ENCODE data around the gene SCGB1D1. TPM values are rescaled to one million over a fixed set of nuclear protein-coding genes. Genes with fewer than 3 reads are reported as not detected.

SCGB1D1 gene
- total and polyA plus RNA-seq, 10 of the 15 experiments (the other 5 are each of a cell fraction or from before 2014, with no cell fraction given): not detected

DNA sequence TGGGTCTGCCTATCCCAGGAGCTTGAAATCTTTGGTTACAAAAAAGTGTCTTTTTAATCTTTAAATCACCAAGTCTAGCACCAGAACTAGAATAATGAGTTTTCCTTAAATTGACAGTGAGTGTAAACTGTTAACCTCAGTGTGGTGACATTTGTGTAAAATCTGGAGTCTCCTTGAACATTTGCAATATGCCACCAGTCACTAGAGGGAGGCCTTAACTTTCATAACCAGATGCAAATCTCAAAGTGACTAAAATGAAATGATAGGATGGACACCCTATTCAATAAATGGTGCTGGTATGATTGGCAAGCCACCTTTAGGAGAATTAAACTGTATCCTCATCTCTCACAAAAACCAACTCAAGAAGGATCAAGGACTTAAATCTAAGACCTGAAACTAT, 43.7 kb downstream of the SCGB1D1 start:
- no peak overlapping the region for H3K9ac ChIP-seq (ENCODE audit: control insufficient read depth, insufficient read depth, low read length)
- SMC1A ChIA-PET (ENCODE audit: uncharacterized antibody, unreplicated experiment): interaction anchor here (1.2 to 1.4 kb wide), 2 partner anchors 73 to 75 kb away, joined by 3 to 4 read pairs; no protein-coding TSS in a partner anchor
- H3K4me3 ChIP-seq: no peak overlapping the region
- no peaks in the 10 kb centered on the region for H4K20me1 ChIP-seq (ENCODE audit: control insufficient read depth, insufficient read depth)
- in situ Hi-C loops (cut with MboI) (no loop called here), intact Hi-C loops (cut with micrococcal nuclease; ENCODE audit: unreplicated experiment) (loop anchor here (5.0 kb wide), 1 partner anchor 79 kb away; no protein-coding TSS in a partner anchor)
- no TSS peak for BruUV-seq (replicated peaks)
- TF ChIP-seq EP300 (IDR thresholded peaks at IDR 0.05; ENCODE audit: borderline replicate concordance in 1 of 2, control insufficient read depth in 1 of 2, low read depth in 2 of 2, low read length in 2 of 2) (no peak), ELK1 (IDR thresholded peaks at IDR 0.05; ENCODE audit: low read depth, low read length) (no peak), POLR2A (IDR thresholded peaks at IDR 0.05; ENCODE audit: low read depth, low read length) (no peak)
- TF ChIP-seq, protein P1, sequence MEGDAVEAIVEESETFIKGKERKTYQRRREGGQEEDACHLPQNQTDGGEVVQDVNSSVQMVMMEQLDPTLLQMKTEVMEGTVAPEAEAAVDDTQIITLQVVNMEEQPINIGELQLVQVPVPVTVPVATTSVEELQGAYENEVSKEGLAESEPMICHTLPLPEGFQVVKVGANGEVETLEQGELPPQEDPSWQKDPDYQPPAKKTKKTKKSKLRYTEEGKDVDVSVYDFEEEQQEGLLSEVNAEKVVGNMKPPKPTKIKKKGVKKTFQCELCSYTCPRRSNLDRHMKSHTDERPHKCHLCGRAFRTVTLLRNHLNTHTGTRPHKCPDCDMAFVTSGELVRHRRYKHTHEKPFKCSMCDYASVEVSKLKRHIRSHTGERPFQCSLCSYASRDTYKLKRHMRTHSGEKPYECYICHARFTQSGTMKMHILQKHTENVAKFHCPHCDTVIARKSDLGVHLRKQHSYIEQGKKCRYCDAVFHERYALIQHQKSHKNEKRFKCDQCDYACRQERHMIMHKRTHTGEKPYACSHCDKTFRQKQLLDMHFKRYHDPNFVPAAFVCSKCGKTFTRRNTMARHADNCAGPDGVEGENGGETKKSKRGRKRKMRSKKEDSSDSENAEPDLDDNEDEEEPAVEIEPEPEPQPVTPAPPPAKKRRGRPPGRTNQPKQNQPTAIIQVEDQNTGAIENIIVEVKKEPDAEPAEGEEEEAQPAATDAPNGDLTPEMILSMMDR (IDR thresholded peaks at IDR 0.05 in 2 of 3, conservative IDR thresholded peaks at IDR 0.05 in 1 of 3; ENCODE audit: control insufficient read depth in 2 of 3, extremely low read depth in 1 of 3, insufficient read depth in 1 of 3, low read depth in 3 of 3, low read length in 3 of 3): peak in 2 of 3 experiments; percentile 11 to 25; a peak in 2 of 6 replicates
- H3K4me2 ChIP-seq (ENCODE audit: control insufficient read depth, insufficient read depth): no peak overlapping the region
- no peaks in the 10 kb centered on the region for H3K79me2 ChIP-seq (ENCODE audit: control insufficient read depth, insufficient read depth, low read length)
- RAD21 ChIA-PET (ENCODE audit: unreplicated experiment): no interaction called here
- H3K27me3 ChIP-seq (replicated peaks in 1 of 2; ENCODE audit: control insufficient read depth in 2 of 2, insufficient read depth in 2 of 2, low read length in 1 of 2): no peaks in the 10 kb centered on the region; a peak in 2 of 4 replicates
- POLR2A ChIA-PET: no interaction called here
- ATAC-seq (no peak), DNase-seq (ENCODE audit: low read depth, low spot score) (no peak), FAIRE-seq (no peak)
- H3K36me3 ChIP-seq (ENCODE audit: control insufficient read depth in 2 of 2, insufficient read depth in 2 of 2, low read length in 1 of 2): no peaks in the 10 kb centered on the region
- CTCF ChIA-PET: interaction anchor here (1.2 kb wide), 1 partner anchor 76 kb away, joined by 4 read pairs; no protein-coding TSS in a partner anchor
- no peaks in the 10 kb centered on the region for H3K9me3 ChIP-seq (replicated peaks; ENCODE audit: control insufficient read depth, insufficient read depth, low read length)
- no peaks in the 10 kb centered on the region for H3K4me1 ChIP-seq (ENCODE audit: control insufficient read depth, insufficient read depth, low read length)
- no peak overlapping the region for H2AFZ ChIP-seq (ENCODE audit: control insufficient read depth, low read depth, low read length)
- H3K27ac ChIP-seq (ENCODE audit: control insufficient read depth, insufficient read depth): no peak overlapping the region

Measured in GM12878 (cell line).